HG02884 (cell line): ENCODE results near the gene SULF2.

Experiments
- ATAC-seq: cut with Tn5 transposase; IDR thresholded peaks from one replicate; pipeline ENCODE4 v1.9.1; 2021; ENCODE audit warnings: mild to moderate bottlenecking, moderate library complexity; ENCODE audit not compliant: unreplicated experiment

SULF2 gene

DNA sequence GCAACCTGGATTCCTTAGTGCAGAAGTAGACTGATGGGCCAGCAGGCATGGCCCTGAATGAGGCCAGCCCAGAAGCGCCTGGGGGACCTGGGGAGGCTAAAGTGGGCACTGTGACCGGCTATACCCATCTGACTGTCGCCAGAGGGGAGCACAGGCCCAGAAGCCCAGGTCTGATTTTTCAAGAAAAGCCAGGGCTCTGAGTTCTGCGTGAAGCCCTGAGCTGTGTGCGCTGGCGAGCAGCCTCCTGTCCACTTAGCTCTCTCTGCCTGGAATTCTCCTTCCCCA, 111.7 kb downstream of the SULF2 start:
- ATAC-seq = no peak

DNA sequence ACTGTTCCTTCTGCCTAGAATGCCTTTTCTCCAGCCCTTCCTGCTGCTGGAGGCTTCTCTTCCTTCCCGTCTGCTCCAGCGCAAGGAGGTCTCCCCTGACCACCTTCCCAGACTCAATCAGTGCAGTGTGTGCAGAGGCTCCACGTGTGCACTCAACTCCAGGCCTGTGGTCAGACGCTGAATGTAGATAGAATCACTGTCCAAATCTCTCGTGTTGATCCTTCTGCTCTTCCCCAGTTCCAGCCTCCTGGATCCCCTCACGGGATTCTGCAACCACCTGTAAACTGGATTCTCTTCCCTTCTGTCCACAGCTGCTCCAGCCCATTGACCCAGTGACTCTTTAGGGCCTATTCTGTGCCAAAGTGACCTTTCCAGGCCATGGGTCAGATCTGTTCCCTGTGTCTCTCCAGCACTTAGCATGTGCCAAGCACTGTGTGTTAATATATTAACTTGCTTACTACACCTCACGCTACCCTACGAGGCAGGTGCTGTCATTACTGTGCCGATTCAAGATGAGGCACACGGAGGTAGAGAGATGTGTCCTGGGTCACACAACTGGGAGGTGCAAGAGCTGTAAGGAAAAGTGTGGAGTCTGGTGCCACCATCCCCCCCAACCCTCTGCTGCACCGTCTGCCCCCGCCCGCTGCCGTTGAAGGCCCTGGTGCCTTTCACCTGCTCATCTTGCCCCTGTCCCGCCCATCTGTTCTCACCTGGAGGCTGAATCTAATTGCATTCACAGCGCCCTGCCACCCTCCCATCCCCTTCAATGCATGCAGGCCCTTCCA, 112.2 kb downstream of the SULF2 start:
- ATAC-seq = no peak

DNA sequence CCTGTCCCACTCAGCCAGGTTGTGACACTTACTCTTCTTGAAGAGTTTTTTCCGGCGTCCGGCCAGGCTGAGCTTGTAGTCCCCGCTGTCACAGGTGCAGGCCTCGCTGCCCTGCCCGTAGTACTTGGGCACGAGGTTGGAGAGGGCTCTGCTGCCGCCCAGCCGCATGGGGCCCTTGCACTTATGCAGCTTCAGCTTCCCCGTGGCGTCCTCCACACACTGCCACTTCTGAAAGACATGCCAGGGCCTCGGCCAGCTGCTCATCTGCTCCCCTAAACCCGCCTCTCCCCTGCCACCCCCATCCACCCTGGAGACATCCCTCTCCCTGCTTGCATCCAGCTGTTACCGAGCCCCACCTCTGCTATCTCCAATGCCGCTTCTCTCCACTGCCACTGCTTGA, 113.1 kb downstream of the SULF2 start:
- ATAC-seq = no peak

DNA sequence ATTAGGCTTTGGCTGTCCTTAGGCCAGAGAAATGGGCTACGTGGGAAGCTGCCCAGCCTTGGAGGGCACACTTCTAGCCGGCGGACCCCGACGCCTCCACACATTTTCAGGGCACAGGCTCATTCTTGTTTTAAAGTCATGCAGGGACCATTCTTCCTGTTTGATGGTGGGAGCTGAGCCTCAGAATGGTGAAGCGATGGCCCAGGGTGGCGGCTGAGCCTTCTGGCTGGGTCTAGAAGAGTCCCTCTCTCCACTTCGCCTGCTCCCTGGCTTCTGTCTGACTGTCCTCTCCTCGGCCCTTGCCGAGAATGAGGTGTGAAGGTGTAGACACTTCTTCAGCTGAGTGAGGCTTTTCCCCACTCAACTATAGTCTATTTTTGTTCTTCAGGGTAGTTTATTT, 114.4 kb downstream of the SULF2 start:
- no peak for ATAC-seq

DNA sequence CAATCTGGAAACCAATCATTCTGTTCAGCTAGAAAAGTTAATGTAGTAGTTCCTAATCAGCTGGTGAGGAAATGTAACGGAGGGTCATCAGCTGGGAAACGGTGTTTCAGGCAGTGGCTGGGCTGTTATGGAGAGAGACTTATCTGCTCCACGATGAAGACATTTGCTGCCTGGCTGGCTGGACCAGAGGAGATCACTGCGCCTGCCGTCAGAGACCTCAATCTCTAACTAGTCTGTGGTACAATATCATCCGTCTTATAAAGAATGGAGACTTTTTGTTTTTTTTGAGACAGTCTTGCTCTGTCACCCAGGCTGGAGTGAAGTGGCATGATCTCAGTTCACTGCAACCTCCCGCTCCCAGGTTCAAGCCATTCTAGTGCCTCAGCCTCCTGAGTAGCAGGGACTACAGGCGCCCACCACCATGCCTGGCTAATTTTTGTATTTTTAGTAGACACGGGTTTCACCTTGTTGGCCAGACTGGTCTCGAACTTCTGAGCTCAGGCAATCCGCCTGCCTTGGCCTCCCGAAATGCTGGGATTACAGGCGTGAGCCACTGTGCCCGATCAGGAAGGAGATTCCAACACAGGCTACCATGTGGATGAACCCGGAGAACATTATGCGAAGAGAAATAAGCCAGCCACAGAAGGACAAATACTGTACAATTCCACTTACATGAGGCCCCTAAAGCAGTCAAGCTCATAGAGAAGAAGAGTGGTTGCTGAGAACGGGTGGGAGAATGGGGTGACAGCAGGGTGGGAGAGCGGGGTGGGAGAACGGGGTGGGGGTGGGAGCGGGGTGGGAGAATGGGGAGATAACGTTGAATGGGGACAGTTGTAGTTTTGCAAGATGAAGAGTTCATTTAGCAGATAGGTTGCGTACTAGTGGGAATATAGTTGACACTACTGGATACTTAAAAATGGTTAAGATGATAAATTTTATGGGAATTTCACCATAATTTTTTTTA, 115.1 kb downstream of the SULF2 start:
- ATAC-seq = no peak

DNA sequence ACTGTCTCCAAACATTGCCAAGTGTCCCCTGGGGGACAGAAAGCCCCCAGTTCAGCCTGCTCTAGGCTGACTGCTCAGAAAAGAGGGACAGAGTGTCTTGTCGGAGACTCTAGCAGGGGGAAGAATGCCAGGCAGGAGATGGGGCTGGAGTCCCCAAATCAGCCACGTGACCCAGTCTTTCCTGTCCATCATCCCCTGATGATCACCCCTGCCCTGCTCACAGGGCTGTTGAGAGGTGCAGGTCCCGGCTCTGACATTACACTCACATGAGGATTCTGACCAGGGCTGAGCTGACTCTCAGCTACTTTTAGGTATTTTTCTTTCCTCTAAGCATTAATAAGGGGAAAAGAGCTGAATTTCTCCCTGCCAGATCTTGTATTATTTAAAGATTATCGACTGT, 115.8 kb downstream of the SULF2 start:
- no peak for ATAC-seq

DNA sequence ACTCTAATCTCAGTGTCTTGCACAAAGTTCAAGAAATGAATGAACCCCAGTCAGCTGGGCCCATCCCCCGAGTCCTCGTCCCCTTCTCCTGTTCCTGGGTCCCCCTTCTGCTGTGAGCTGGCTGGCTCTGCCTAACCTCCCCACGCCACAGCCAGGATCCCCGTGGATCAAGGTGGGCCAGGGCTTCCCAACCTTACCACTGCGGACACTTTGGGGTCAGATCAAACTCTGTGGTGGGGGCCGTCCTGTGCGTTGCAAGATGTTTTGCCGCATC, 116.2 kb downstream of the SULF2 start:
- no peak for ATAC-seq

DNA sequence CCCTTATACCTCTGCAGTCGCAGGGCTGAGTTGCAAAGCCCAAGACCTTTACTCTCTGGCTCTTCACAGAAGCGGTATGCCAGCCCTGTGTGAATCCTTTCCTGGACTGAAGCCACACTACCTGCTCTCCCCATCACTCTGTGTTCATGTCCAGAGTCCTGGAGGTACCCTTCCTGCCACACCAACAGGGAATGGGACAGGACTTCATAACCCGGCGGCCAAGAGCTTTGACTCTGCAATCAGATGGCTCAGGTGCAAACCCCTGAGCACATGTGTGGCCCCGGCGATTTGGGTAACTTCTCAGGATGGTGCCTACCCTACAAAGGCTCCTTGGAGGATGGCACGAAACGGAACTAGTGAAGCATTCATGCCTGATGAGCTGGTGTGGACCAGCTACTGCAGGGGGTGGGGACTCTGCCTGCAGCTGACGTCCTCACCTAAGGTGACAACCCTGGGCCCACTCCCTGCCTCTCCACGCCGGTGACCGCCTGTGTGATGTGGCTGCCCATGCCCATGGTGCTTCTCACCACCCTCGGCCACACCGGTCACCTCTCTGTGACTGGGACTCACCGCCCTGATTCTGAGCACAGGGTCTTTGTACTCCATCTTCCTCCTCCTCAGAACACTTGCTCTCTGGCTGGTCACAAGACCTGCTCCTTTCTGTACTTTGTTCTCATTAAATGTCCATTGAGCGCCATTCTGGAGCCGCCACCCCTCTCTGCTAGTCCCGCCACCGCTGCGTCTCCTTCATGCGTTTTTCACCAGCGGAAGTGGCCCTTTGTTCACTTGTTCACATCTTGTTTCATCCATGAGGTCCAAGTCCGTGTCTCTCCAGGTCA, 116.7 kb downstream of the SULF2 start:
- no peak for ATAC-seq

DNA sequence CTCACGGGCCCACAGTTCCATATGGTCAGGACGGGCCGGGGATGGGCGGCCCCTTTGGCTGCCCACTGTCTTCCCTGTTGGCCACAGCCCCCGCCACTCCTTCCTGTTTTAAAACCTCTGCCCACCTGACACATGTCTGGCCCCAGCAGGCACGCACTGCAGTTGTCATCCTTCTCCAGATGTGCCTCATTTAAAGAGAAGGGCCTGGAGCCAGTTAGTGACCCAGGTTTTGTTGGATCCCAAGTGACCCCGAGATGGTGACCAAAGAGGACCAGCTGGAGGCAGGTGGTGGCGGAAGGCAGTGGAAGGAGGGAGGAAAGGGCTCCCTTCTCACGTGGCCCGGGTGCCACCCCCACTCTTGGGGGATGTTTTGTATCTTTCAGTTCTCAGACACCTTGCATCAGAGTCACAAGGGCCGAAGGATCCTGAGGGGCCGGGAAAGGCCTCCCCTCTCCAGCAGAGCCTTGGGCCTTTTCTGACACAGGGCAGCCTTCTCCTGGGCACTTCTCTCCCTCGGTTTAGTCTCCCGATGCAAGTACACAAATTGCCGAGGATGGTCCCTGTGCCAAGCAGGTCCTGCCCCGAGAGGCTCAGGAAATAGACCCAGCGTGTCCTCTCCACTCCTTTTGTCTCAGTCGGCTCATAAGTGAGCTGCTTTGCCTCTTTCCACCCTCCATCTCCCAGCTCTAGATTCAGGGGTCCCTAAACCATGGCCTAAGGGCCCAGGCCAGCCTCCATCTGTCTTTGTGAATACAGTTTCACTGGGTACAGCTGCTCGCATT, 117.6 kb downstream of the SULF2 start:
- ATAC-seq = no peak

DNA sequence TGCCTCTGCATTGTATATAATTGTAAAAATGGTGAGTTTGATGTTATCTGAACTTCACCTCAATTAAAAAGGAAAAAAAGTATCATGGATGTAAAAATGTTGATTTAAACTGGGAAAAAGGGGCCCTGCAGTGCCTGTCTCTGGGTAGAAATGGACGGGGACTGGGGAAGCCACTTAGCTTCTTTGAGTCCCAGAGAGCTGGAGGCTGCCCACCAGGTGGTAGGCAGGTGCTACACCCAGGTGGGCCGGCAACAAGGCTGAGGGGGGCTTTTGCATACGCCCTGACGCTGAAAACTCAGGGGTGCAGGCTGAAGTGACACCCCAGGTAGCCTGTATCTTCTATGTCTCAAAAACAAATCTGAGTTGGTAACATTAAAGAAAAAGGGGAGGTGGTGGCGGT, 118.2 kb downstream of the SULF2 start:
- no peak for ATAC-seq

DNA sequence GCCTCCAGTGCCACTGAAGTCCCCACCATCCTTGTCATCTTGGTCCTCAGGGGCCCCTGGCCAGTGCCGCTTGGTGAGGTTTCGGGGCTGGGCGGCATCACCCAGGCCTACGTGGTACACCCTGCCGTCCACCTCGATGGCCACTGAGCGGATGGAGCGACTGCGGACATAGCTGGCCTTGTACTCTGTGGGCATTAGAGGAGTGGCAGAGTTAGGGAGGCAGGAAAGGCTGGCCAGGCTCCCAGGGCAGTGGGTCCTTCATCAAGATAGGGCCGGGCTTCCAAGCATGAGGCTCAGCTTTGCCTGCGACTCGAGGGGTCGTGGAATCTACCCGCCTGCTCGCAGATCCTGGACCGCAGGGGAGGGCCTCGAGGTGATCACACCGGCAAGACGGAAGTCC, 119.0 kb downstream of the SULF2 start:
- ATAC-seq = no peak

DNA sequence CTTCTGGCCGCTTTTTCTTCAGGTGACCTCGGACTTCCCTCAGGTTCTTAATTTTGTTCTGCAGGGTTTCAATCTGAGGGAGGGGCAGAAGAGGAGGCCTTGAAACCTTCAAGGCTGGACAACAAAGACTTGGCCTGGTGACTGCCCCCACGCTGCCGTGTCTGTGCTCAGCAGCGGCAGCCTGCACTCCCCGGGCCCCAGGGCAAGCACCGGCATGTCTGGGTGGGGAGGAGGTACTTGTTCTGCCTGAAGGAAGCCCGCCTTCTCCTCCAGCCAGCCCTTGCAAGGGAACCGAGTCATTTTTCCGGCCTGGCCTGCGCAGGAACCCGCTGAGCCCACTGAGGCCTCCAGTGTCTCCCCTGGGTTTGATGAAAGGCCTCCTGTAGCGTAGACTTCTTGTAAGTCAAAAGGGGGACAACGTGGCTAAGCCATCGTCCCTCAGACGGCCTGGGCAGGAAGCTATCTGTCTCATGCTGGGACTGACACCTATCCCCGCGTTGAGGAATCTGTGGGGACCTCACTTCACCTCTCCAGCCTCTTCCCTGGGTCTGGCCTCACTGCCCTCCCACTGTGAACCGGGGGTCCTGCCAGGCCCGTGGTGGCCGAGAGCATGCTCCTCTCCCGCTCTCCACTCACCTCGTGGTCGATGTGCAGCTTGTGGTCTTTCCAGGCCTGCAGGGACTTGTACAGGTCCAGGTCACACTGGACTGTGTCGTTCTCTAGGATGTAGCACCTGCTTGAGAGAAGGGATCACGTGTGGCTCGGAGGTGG, 119.9 kb downstream of the SULF2 start:
- ATAC-seq = no peak

DNA sequence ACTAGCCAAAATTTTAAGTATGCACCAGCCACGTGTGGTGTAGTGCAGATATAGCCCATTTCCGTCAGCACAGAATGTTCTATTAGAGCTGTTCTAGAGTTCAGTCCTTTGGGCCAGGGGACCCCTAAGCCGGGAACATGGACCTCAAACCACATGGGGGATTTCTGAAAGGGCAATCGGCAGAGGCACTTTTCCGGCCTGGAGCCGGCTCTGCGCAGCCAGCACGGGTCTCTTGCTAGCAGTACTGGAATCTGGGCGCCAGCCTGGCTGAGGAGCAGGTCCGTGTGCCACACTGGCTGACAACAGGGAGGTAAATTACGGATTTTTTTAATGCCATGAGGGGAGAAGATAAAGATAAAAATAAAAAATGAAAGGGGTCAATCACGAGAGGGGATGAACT, 120.5 kb downstream of the SULF2 start:
- no peak for ATAC-seq

DNA sequence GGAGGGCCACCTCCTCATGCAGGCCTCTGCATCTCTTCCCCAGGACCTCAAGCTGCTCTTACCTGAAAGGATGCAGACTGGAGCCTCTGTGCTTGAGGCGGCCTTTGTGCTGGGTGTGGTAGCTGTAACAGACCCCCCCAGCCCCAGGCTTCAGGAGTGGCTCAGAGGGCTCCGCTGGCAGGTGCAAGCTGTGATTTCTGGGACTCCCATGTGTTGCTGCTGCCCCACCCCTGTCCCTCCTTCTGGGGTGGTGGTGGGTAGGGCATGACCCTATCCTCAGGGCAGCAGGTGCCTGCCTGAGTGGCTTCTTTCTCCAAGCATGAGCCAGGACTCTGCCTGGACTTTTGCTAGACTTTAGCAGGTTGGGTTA, 121.2 kb downstream of the SULF2 start:
- ATAC-seq = no peak

DNA sequence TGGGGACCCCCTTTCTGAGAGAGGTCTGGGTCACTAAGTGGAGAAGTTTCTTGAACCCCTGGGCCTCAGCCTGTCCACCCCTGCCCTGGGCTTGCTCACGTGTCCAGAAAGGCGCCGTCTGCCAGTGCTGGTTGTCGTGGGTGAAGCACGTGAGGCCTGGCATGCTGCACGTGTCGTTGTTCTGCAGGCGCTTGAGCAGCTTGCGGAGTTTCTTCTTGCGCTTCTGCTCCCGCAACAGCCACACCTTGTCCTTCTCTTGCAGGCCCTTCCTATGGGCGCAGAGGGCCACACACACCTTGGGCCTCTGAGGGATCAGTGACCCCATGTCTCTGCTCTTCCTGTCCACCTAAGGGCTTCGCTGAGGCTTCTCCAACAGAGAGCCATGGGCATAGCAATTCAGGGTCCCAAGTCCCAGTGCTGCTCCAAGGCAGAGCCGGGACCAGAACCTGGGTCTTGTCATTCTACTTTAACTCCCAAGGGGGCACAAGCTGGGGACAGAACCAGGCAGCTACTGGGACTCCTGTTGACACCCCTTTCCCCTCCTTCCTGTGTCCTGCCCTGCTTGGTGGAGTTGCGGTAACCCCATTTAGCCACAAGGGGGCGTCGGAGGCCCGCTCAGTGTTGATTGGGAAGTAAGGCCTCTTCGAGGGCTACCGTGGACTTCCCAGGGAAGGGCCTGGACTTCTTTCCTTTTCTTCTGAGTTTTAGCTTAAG, 121.8 kb downstream of the SULF2 start:
- no peak for ATAC-seq

DNA sequence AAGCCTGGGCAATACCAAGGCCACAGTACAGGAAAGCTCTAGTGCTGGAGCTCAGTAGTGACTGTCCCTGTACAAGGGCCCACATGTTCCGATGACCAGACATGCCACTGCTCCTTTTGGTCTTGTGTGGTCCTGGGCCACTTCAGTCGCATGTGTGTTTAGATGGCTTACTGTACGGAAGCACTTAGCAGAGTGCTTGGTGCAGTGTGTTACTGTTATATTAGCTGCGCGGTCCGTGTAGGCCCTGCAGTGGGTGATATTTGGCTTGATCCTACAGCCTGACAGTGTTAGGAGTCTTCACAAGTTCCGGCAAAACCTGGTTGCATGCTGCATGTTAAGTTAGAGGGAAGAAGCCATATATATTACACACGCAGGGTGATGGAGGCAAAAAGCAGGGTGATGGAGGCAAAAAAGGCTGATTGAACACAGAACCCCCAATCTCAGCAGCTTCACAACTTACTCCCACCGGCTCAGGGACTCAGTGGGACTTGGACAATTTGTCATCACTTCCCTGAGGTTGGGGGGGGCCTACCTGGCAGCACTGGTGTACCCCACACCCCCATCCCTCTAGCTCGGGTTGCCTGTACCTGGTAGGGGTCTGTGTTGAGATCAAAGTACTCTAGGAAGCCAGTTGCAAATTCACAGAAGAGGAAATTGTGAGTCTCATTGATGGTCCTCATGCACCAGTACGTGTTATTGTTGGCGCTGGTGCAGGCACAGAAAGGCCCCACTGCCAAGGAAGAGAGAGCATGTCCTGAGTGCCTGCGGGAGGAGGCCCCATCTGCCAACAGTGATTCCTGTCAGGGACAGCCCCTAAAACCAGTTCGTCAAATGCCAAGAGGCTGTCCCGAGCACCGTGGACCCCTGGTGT, 122.6 kb downstream of the SULF2 start:
- no peak for ATAC-seq

DNA sequence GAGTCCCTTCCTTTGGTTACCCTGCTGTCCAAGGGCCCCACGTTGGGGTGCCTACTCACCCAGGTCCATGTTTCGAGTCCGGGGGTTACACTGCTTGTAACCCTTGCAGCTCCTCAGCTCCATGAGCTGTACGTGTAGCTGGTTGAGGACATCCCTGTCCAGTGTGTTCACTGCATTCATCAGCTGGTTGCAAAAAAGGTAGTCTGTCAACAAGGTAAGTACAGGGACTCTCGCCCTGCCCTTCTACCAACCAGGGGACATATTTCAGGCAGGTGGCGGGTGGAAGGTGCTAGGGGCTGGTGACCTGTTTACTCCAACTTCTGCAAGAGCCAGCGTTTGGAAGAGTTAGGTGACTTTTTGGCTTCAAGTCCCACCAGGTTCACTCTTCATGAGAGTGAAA, 123.6 kb downstream of the SULF2 start:
- ATAC-seq = no peak

DNA sequence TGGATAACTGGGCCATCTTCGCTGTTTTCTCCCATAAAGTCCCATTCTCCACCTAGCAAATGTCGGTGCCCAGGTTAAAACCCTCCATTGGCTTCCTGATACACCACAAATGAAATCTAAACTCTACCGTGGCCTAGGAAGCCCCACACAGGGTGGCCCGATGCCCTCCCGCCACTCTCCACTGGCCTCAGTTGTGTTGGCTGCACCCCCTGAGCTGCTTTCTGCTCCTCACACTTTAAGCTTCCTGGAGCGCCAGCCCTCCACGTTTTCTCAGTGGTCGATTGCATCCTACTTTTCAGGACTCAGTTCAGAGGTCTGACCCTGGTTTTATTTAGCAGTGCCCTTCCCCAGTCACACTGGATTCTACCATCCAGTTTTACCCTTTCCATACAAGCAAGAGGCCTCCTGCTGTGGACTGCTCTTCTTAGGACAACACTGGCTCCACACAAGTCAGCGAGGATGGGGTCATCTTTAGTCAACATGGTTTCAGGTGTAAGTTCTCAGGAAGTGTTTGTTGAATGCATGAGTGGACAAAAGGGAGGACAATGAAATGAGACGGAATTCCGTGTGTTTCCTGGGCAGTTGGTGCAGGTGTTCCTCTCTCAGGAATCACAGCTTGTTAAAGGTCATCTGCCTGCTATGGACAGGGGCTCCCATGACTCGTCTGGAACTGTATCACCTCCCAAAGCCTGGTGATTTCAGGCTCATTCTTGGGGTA, 124.1 kb downstream of the SULF2 start:
- ATAC-seq = no peak
